H1 (cell line): Measurements from ENCODE around the gene HTR6. TPM values are rescaled to one million over a fixed set of nuclear protein-coding genes. Genes with fewer than 3 reads are reported as not detected.

Source experiments
- ASH2L ChIP-seq: fragments of 200-600, 300-600 bp; sonication (generic); IDR thresholded peaks from one replicate; pipeline ENCODE4 v1.7.1; 2017; ENCODE audit warnings: low read length
- BACH1 ChIP-seq: IDR thresholded peaks from 2 replicates; pipeline ENCODE4 v1.6.1; 2012; ENCODE audit warnings: low read length, improper control_type of control experiment
- BCL11A ChIP-seq, 2 experiments: IDR thresholded peaks; one replicate each; pipeline ENCODE4 v1.6.1; 2011; ENCODE audit warnings: low read depth in 2 of 2, low read length in 2 of 2, mild to moderate bottlenecking in 2 of 2
- BRCA1 ChIP-seq: IDR thresholded peaks from 2 replicates; pipeline ENCODE4 v1.6.1; 2012; ENCODE audit warnings: low read depth, low read length, improper control_type of control experiment
- EZH2 ChIP-seq: fragments of 200-600 bp; sonication (generic); IDR thresholded peaks from 2 replicates; pipeline ENCODE4 v1.7.1; 2012; ENCODE audit warnings: low read depth, mild to moderate bottlenecking, moderate library complexity, low read length, inconsistent platforms; ENCODE audit not compliant: severe bottlenecking
- FOSL1 ChIP-seq: IDR thresholded peaks from 2 replicates; pipeline ENCODE4 v1.6.1; 2011; ENCODE audit warnings: mild to moderate bottlenecking, low read depth, low read length, moderate library complexity; ENCODE audit not compliant: insufficient read depth
- GABPA ChIP-seq: IDR thresholded peaks from 2 replicates; pipeline ENCODE4 v1.6.1; 2011; ENCODE audit warnings: mild to moderate bottlenecking, low read length, moderate library complexity, borderline replicate concordance; ENCODE audit not compliant: insufficient read depth
- GTF2F1 ChIP-seq: IDR thresholded peaks from 2 replicates; pipeline ENCODE4 v1.6.1; 2012; ENCODE audit warnings: low read depth, low read length, improper control_type of control experiment, borderline replicate concordance
- JUN ChIP-seq: IDR thresholded peaks from 2 replicates; pipeline ENCODE4 v1.6.1; 2011; ENCODE audit warnings: low read depth, mild to moderate bottlenecking, improper control_type of control experiment, low read length
- KDM1A ChIP-seq: fragments of 200-600, 300-600 bp; sonication (generic); IDR thresholded peaks from 2 replicates; pipeline ENCODE4 v1.7.1; 2016; ENCODE audit warnings: mild to moderate bottlenecking, low read length, borderline replicate concordance
- NANOG ChIP-seq: IDR thresholded peaks from 2 replicates; pipeline ENCODE4 v1.6.1; 2011; ENCODE audit warnings: low read length, low read depth, mild to moderate bottlenecking, inconsistent platforms; ENCODE audit not compliant: insufficient read depth, poor library complexity, severe bottlenecking
- POLR2A ChIP-seq, 2 experiments: IDR thresholded peaks; 1 replicate in 1 of 2; 2 replicates in 1 of 2; pipeline ENCODE4 v1.6.1; 2011; ENCODE audit warnings: low read depth in 2 of 2, low read length in 2 of 2, mild to moderate bottlenecking in 2 of 2; ENCODE audit errors: control extremely low read depth in 1 of 2
- POLR2AphosphoS5 ChIP-seq: IDR thresholded peaks from 2 replicates; pipeline ENCODE4 v1.6.1; 2011; ENCODE audit warnings: low read depth, low read length
- POU5F1 ChIP-seq: IDR thresholded peaks from 2 replicates; pipeline ENCODE4 v1.6.1; 2011; ENCODE audit warnings: low read depth, mild to moderate bottlenecking, low read length, moderate library complexity
- RBBP5 ChIP-seq: IDR thresholded peaks from 2 replicates; pipeline ENCODE4 v1.7.1; 2012; ENCODE audit warnings: low read depth, mild to moderate bottlenecking, inconsistent platforms, low read length, moderate library complexity, borderline replicate concordance
- RFX5 ChIP-seq: IDR thresholded peaks from 2 replicates; pipeline ENCODE4 v1.6.1; 2011; ENCODE audit warnings: low read depth, low read length, improper control_type of control experiment, borderline replicate concordance
- RXRA ChIP-seq: IDR thresholded peaks from 2 replicates; pipeline ENCODE4 v1.6.1; 2011; ENCODE audit warnings: low read depth, mild to moderate bottlenecking, low read length, moderate library complexity; ENCODE audit not compliant: insufficient read depth
- SIN3A ChIP-seq, 2 experiments: IDR thresholded peaks in 1 of 2; conservative IDR thresholded peaks in 1 of 2; 2 replicates each; pipeline ENCODE4 v1.6.1; 2011 to 2012; ENCODE audit warnings: low read length in 2 of 2, improper control_type of control experiment in 1 of 2, low read depth in 1 of 2, mild to moderate bottlenecking in 1 of 2
- SIX5 ChIP-seq: IDR thresholded peaks from 2 replicates; pipeline ENCODE4 v1.6.1; 2011; ENCODE audit warnings: mild to moderate bottlenecking, low read depth, low read length
- SP2 ChIP-seq: IDR thresholded peaks from 2 replicates; pipeline ENCODE4 v1.6.1; 2012; ENCODE audit warnings: mild to moderate bottlenecking, low read length, inconsistent platforms
- TAF7 ChIP-seq: optimal IDR thresholded peaks from 2 replicates; pipeline ENCODE3; 2011; ENCODE audit warnings: low read depth, mild to moderate bottlenecking, inconsistent platforms, low read length, moderate library complexity, borderline replicate concordance
- polyA plus RNA-seq, 7 experiments: library from polyadenylated mRNA; depleted of rRNA in 3 of 7; stranded (reverse) in 5 of 7; unstranded in 2 of 7; fragments of >200 nt in 5 of 7; fragments of 200-250 nt in 2 of 7; gene quantifications; 1 replicate in 5 of 7; 2 replicates in 1 of 7; 4 replicates in 1 of 7; pipeline versions ENCODE4 v1.2.1 to v1.2.3, GENCODE V29; 2011 to 2013; ENCODE audit warnings: missing spikeins in 2 of 7, mixed read lengths in 2 of 7
- total RNA-seq: library from RNA; stranded (reverse); fragmentation: NEBNext Ultra II Directional; extraction: Animal tissue kit (Norgen Biotek cat#: 25700); gene quantifications from 2 replicates; pipeline ENCODE4 v1.2.1, GENCODE V29; 2021
- TF ChIP-seq, protein P1 (sequence below): IDR thresholded peaks from 2 replicates; pipeline ENCODE4 v1.6.1; 2012; ENCODE audit warnings: inconsistent platforms
- TF ChIP-seq, protein P2 (sequence below): IDR thresholded peaks from 2 replicates; pipeline ENCODE4 v1.6.1; 2011; ENCODE audit warnings: low read depth, mild to moderate bottlenecking, low read length; ENCODE audit not compliant: insufficient read depth

The HTR6 gene
- total and polyA plus RNA-seq, 2 of the 8 experiments (the other 6 are each of a cell fraction or from before 2014, with no cell fraction given), result 0.76 to 0.95 TPM

DNA sequence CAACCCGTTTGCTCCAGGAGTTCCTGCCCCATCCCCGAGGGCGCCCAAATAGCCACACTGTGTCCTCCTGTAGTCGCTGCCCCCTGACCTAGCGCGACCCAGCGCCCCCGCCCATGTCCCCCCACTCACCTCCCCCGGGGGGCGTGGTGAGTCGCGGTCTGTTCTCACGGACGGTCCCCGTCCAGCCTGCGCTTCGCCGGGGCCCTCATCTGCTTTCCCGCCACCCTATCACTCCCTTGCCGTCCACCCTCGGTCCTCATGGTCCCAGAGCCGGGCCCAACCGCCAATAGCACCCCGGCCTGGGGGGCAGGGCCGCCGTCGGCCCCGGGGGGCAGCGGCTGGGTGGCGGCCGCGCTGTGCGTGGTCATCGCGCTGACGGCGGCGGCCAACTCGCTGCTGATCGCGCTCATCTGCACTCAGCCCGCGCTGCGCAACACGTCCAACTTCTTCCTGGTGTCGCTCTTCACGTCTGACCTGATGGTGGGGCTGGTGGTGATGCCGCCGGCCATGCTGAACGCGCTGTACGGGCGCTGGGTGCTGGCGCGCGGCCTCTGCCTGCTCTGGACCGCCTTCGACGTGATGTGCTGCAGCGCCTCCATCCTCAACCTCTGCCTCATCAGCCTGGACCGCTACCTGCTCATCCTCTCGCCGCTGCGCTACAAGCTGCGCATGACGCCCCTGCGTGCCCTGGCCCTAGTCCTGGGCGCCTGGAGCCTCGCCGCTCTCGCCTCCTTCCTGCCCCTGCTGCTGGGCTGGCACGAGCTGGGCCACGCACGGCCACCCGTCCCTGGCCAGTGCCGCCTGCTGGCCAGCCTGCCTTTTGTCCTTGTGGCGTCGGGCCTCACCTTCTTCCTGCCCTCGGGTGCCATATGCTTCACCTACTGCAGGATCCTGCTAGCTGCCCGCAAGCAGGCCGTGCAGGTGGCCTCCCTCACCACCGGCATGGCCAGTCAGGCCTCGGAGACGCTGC is 1.1 kb downstream of the HTR6 start (continued):
- peak; percentile 49; the same call in 1 of the 2 replicates for TF ChIP-seq GABPA
- TF ChIP-seq RBBP5, result no peak
- TF ChIP-seq BRCA1, result no peak
- no peak for TF ChIP-seq SIX5
- no peak for TF ChIP-seq NANOG
- TF ChIP-seq, protein P1, sequence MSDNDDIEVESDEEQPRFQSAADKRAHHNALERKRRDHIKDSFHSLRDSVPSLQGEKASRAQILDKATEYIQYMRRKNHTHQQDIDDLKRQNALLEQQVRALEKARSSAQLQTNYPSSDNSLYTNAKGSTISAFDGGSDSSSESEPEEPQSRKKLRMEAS, result peak; percentile 58
- TF ChIP-seq, protein P2, sequence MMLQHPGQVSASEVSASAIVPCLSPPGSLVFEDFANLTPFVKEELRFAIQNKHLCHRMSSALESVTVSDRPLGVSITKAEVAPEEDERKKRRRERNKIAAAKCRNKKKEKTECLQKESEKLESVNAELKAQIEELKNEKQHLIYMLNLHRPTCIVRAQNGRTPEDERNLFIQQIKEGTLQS, result no peak
- no peak for TF ChIP-seq POLR2AphosphoS5
- peak; percentile 67; the same call in 1 of the 2 replicates for TF ChIP-seq KDM1A
- no peak for TF ChIP-seq GTF2F1
- TF ChIP-seq RFX5, result no peak
- TF ChIP-seq JUN, result no peak
- TF ChIP-seq RXRA, result no peak
- peak; percentile 73 for TF ChIP-seq ASH2L
- no peak for TF ChIP-seq BCL11A (IDR thresholded peaks at IDR 0.05; ENCODE audit: low read depth in 2 of 2, low read length in 2 of 2)
- TF ChIP-seq SIN3A (conservative IDR thresholded peaks at IDR 0.05 in 1 of 2, IDR thresholded peaks at IDR 0.05 in 1 of 2; ENCODE audit: low read depth in 1 of 2, low read length in 2 of 2), result no peak
- no peak for TF ChIP-seq BACH1
- TF ChIP-seq POU5F1, result no peak
- no peak for TF ChIP-seq POLR2A (IDR thresholded peaks at IDR 0.05; ENCODE audit: control extremely low read depth in 1 of 2, low read depth in 2 of 2, low read length in 2 of 2)
- TF ChIP-seq SP2, result no peak
- TF ChIP-seq EZH2, result peak; percentile 70
- TF ChIP-seq FOSL1, result no peak
- TF ChIP-seq TAF7, result no peak
